ENCODE measurements around the gene CD38.
"Not testable (repeated sequence)": the region's sequence is repeated elsewhere in the genome, so short reads cannot be mapped to it uniquely, and the experiment has no call there.

The CD38 gene

DNA sequence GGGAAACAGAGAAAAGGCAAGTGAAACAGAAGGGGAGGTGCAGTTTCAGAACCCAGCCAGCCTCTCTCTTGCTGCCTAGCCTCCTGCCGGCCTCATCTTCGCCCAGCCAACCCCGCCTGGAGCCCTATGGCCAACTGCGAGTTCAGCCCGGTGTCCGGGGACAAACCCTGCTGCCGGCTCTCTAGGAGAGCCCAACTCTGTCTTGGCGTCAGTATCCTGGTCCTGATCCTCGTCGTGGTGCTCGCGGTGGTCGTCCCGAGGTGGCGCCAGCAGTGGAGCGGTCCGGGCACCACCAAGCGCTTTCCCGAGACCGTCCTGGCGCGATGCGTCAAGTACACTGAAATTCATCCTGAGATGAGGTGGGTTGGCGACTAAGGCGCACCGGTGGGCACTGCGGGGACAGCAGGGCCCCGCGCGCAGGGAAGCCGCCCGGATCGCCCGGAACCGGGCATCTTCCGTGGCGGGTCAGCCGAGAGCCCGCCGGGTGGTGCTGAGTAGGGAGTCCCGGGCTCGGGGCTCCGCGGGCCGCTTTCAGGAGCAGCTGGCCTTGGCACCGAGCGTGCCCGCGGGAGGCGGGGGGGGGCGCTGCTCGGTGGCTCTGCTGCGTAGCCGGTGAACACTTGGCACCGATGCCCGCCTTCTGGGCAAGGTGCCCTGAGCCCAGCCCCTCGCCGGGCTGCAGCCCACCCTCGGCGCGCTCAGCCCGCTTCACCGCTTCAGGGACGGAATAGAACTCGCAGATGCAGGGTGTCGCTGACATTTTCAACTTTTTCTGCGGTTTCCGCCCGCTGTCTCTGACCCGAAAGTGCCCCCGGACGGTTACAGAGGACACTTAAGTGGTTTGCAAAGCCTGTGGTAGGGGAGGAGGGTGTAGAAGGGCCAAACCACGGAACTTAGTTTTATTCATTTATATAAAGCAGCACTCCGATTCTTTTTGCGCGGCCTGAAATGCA is at the start of gene CD38:
Gene CD38, plus strand, starts transcription at position 40 of the 953 bp plus-strand sequence. Its CDS starts 87 bp downstream, at position 127.
- peak; percentile 85 for DNase-seq

- DNase-seq: peak; percentile 75
These were observed 48.1 kb upstream of the CD38 start for GRCh38 chr4:15729910-15730533.

DNA sequence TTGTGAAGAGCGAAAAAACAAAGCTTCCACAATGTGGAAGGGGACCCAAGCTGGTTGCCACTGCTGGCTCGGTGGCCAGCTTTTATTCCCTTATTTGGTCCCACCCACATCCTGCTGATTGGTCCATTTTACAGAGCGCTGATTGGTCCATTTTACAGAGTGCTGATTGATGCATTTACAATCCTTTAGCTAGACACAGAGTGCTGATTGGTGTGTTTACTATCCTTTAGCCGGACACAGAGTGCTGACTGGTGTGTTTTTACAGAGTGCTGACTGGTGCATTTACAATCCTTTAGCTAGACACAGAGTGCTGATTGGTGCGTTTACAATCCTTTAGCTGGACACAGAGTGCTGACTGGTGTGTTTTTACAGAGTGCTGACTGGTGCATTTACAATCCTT is 45.1 kb upstream of the CD38 start:
- not testable (repeated sequence) for DNase-seq

- DNase-seq: no peak
These were observed 42.6 kb upstream of the CD38 start for GRCh38 chr4:15735536-15735935.

GRCh38 chr4:15736514-15737050 is 41.5 kb upstream of the CD38 start:
- no peak for DNase-seq

DNA sequence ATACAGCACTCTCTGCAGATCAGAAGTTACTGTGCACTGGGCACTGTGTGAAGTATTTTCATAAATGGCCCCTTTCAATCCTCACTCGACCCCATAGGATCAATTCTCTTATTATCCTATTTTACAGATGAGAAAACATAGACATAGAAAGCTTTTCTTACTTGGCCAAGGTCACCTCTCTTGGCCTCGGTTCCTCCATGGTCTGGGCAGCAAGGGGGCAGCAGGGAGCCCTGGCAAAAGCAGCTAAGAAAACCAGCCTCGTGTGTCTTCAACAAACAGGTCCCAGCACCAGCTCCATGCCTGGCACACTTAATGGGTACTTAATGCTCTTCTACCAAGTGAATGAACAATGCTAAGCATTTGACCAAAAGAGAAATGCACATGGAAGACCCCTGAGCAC is 40.9 kb upstream of the CD38 start:
- DNase-seq: no peak

DNA sequence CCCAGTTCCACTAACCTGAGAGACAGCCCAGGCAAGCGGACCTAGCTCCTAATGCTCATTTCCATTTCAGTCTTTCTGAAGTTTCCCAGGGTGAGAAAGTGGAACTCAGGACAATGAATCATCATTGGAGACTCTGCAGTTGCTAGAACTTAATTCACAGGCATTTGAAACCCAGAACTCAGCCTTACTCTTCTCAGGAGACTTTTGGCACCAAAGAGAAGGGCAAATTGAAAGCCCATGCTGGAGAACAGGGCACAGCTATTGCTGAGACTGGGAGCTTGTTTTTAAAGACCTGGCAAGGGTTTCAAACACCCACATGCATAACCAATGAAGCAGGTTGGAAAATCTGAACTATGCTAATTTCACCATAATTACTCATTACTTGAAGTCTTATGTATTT is 39.3 kb upstream of the CD38 start:
- DNase-seq: peak; percentile 49

DNA sequence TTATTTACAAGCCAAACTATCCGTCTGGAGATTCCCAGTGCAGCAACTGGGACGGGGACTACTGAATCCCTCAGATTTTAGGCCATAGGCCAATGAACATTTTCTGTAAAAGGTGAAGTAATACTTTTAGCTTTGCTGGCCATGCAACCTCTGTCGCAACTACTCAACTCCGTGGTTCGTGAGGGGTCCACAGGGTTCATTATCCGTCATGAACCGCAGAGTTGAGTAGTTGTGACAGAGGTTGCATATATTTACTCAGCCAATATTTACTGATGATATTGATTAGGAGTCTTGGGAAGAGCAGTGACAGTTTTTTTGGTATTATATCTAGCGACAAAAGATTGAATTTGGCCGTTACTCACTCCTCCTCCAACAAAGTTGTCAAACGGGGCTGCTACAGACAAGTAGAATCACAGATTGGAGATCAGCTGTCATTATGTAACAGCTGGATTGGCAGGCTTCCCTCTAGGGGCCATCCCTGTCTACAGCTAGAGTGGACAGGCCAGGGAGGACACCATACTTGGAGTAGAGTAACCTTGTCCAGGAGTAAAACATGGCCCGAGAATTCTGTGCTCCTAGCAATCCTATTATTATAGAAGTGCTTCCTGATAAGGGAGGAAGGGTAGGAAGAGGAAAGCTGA is 37.2 kb upstream of the CD38 start:
- DNase-seq: no peak

GRCh38 chr4:15742083-15742582 is 36.0 kb upstream of the CD38 start:
- DNase-seq: no peak

- DNase-seq: no peak
These were observed 35.5 kb upstream of the CD38 start for GRCh38 chr4:15742637-15743036.

- DNase-seq: no peak
These were observed 34.0 kb upstream of the CD38 start for GRCh38 chr4:15744016-15744545.

GRCh38 chr4:15746110-15746509 is 32.0 kb upstream of the CD38 start:
- no peak for DNase-seq

DNA sequence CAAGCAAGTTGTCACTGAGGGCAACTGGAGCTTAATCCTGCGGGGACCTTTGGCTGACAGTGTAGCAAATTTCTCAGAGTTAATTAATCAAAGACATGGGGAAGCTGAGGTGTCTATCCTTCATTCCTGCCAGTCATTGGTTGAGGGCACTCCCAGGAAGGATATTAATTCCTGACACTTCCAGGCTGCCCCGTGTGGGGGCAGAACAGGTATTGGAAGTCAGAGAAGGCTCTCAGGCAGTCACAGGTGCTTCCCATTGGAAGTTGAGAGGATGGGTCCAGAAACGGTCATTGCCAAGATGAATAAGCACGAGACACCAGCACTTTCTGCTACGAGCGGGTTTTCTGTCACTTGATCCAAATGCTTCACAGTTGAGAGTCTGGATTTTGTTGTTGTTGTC is 29.1 kb upstream of the CD38 start:
- no peak for DNase-seq

DNA sequence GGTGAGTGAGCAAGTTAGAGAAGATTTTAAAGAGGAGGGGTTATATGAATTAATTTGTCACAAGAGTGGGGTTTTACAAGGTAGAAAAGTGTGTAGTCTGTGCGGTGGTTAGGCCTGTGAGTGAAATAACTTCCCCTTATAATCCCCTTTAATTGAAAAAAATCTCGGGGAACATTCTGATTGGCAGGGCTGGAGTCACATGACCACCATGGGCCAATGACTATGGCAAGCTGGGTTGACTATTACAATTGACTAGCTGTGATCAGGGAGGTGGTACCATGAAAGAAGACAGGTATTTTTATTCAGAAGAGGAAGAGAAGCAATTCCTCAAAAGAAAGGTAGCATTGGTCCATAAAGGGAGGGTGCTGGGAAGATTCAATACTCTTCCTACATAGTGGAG is 27.0 kb upstream of the CD38 start:
- no peak for DNase-seq

GRCh38 chr4:15753081-15753480 is 25.0 kb upstream of the CD38 start:
- no peak for DNase-seq

GRCh38 chr4:15753786-15754185 is 24.3 kb upstream of the CD38 start:
- no peak for DNase-seq

DNA sequence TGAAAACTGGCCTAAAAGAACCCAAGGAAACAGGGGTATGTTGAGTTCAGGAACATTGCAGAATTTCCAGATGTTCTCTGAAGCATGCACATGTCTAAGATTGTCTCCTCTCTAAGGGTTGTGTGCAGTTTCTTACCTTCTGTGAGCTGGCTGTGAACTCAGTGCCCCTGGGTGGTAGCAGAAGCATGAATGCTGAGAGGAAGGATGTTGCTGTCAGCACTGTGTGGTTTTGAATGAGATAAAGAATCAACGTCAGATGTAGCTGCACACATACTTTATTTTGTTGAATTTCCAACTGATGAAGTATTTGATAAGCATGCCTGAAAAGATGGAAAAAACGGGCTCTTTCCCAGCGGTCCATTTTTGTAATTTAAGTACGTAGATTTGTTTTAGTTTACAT is 23.8 kb upstream of the CD38 start:
- no peak for DNase-seq

- no peak for DNase-seq
These were observed 22.6 kb upstream of the CD38 start for GRCh38 chr4:15755321-15756155.

DNA sequence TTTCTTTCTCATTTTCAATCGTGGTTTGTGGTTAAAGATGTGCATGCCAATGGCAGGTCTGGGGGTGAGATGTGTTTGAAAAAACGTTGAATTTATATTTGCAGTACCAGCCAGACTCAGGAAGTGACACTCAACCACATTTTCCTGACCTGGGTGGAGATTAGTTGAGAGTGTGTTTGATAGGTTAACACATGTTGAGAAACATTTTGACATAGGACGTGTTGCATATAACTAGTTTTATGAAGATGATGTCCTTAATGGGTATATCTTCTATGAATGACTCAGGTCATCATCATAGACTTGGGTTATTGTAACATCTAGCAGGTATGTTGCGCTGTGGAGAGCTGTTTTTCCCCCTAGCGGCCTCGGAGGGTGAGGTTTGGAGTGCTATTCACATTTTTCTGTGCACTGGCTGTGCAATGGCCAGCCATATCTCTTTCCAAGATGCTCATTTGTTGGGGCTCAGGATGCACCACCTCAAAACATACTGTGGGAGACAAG is 21.7 kb upstream of the CD38 start:
- DNase-seq: peak; percentile 34

DNA sequence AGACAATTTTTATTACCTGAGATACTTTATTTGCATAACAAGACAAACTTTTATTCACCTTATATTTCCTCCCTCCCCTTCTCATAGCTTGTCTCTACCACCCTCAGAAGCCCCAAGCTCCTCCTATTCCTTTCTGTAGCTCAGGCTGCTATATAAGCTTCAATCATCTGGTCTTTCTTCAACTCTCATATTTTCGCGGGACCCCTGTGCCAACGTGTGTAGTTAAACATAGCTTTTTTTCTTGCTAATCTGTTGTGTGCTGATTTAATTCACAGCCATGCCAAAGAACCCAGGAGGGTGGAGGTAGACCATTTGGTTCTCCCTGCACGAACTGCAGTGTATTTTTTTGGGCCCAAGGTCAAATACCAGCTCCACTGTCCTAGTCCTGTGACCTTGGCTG is 21.1 kb upstream of the CD38 start:
- DNase-seq: no peak

GRCh38 chr4:15758294-15758693 is 19.8 kb upstream of the CD38 start:
- DNase-seq: no peak

DNA sequence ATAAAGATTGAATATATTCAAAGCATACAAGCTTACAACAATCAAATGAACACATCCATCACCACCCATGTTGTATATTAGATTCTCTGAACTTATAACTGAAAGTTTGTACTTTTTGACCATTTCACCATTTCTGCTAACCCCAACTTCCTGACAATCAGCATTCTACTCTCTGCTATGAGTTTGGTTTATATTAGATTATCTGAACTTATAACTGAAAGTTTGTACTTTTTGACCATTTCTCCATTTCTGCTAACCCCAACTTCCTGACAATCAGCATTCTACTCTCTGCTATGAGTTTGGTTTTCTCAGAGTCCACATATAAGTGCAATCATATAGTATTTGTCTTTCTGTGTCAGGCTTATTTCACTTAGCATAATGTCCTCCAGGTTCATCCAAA is 15.7 kb upstream of the CD38 start:
- DNase-seq: not testable (repeated sequence)
